Medulla oblongata (tissue), 1 donor: ENCODE data around the gene TIMP3.

ENCODE experiments used
- DNase-seq: peaks from one replicate; pipeline ENCODE4 v3.0.0-alpha.2; 2015; ENCODE audit errors: extremely low spot score

The TIMP3 gene

GRCh38 chr22:32882774-32883530 is 81.4 kb downstream of the TIMP3 start:
- DNase-seq: no peak

- DNase-seq: no peak
Measured at GRCh38 chr22:32887324-32887980, 85.9 kb downstream of the TIMP3 start.

- DNase-seq: no peak
Measured at GRCh38 chr22:32888976-32889375, 87.5 kb downstream of the TIMP3 start.

- DNase-seq: no peak
Measured at GRCh38 chr22:32896891-32897290, 95.4 kb downstream of the TIMP3 start.

GRCh38 chr22:32897400-32897799 is 95.9 kb downstream of the TIMP3 start:
- no peak for DNase-seq

- no peak for DNase-seq
Measured at GRCh38 chr22:32900886-32901635, 99.6 kb downstream of the TIMP3 start.

GRCh38 chr22:32901925-32902324 is 100.4 kb downstream of the TIMP3 start:
- no peak for DNase-seq

- peak; percentile 14 for DNase-seq
Measured at GRCh38 chr22:32903507-32903906, 102.0 kb downstream of the TIMP3 start.

- peak; percentile 63 for DNase-seq
Measured at GRCh38 chr22:32904044-32904443, 102.5 kb downstream of the TIMP3 start.

- no peak for DNase-seq
Measured at GRCh38 chr22:32905400-32905799, 103.9 kb downstream of the TIMP3 start.

GRCh38 chr22:32909581-32910428 is 108.3 kb downstream of the TIMP3 start:
- DNase-seq: no peak

- DNase-seq: no peak
Measured at GRCh38 chr22:32910429-32910772, 108.9 kb downstream of the TIMP3 start.

GRCh38 chr22:32911503-32911902 is 110.0 kb downstream of the TIMP3 start:
- DNase-seq: no peak
